ENCODE measurements around the gene RASSF3.

DNA sequence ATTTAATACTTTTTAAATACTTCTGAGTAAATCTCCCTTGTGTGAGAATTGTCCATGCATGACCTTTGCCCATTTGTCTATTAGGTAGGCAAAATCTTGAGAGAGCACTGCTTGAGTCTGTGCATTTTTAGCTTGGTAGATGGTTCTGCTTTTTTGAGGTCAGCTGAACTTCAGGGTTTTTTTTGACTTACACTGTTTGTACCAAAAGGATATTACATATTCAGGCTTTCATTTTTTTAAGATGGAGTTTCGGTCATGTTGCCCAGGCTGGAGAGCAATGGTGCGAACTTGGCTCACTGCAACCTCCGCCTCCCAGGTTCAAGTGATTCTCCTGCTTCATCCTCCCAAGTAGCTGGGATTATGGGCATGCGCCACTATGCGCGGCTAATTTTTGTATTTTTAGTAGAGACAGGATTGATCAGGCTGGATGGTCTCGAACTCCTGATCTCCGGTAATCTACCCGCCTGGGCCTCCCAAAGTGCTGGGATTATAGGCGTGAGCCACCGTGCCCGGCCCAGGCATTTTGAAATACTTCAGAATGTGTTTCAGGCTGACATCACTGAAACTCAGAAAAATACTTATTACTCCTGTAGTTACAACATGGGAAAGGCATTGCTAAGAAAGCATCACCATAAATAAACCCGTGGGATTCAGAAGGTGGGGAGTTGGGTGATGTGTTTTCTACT is 11.1 kb downstream of the RASSF3 start:
- TF ChIP-seq, protein P1, sequence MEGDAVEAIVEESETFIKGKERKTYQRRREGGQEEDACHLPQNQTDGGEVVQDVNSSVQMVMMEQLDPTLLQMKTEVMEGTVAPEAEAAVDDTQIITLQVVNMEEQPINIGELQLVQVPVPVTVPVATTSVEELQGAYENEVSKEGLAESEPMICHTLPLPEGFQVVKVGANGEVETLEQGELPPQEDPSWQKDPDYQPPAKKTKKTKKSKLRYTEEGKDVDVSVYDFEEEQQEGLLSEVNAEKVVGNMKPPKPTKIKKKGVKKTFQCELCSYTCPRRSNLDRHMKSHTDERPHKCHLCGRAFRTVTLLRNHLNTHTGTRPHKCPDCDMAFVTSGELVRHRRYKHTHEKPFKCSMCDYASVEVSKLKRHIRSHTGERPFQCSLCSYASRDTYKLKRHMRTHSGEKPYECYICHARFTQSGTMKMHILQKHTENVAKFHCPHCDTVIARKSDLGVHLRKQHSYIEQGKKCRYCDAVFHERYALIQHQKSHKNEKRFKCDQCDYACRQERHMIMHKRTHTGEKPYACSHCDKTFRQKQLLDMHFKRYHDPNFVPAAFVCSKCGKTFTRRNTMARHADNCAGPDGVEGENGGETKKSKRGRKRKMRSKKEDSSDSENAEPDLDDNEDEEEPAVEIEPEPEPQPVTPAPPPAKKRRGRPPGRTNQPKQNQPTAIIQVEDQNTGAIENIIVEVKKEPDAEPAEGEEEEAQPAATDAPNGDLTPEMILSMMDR (IDR thresholded peaks at IDR 0.05; ENCODE audit: low read depth, low read length), result no peak
- no peak for TF ChIP-seq EZH2phosphoT487 (IDR thresholded peaks at IDR 0.05; ENCODE audit: low read depth)

Measured in OCI-LY3 (cell line).